Activated CD4-positive, alpha-beta memory T cell treated with anti-CD3 and anti-CD28 coated beads for 36 hours (primary cell): Measurements from ENCODE around the gene SEPTIN7. TPM values are rescaled to one million over a fixed set of nuclear protein-coding genes. Genes with fewer than 3 reads are reported as not detected.
"Not testable (repeated sequence)": the region's sequence is repeated elsewhere in the genome, so short reads cannot be mapped to it uniquely, and the experiment has no call there.

ENCODE experiments used
- CTCF ChIA-PET: fragments of 350-600 bp; sonication (Branson Sonifier 250); formaldehyde crosslinking; loops from one replicate; lab custom pipeline; 2021; ENCODE audit warnings: antibody characterized with exemption, inconsistent platforms; lab: Charles Lee
- POLR2A ChIA-PET: fragments of 350-600 bp; sonication (Branson Sonifier 250); formaldehyde crosslinking; loops from one replicate; lab custom pipeline; 2021; ENCODE audit warnings: antibody characterized with exemption; lab: Charles Lee
- DNase-seq: peaks from one replicate; pipeline ENCODE4 v3.0.0-alpha.2; 2020
- H3K27ac Mint-ChIP-seq: one replicate; pipeline ENCODE4 v1.8.0; 2021; ENCODE audit warnings: mixed read lengths
- H3K27me3 Mint-ChIP-seq: one replicate; pipeline ENCODE4 v1.8.0; 2021; ENCODE audit warnings: mixed read lengths
- H3K36me3 Mint-ChIP-seq: one replicate; pipeline ENCODE4 v1.8.0; 2021; ENCODE audit warnings: mixed read lengths
- H3K4me1 Mint-ChIP-seq: one replicate; pipeline ENCODE4 v1.8.0; 2021; ENCODE audit warnings: low read depth, mixed read lengths
- H3K4me3 Mint-ChIP-seq: one replicate; pipeline ENCODE4 v1.8.0; 2021; ENCODE audit warnings: mild to moderate bottlenecking, mixed read lengths
- H3K9me3 Mint-ChIP-seq: one replicate; pipeline ENCODE4 v1.8.0; 2021; ENCODE audit warnings: mixed read lengths
- intact Hi-C: fragments of 100-400 bp; cut with micrococcal nuclease; formaldehyde crosslinking; loops from one replicate; pipeline ENCODE4 v1.15.1; 2023
- total RNA-seq, 2 experiments: library from RNA; stranded (reverse); gene quantifications; one replicate each; pipeline ENCODE4 v1.2.3, GENCODE V29; 2021

Gene SEPTIN7
- total RNA-seq: 100 to 1,000 TPM; 227 to 232 TPM

DNA sequence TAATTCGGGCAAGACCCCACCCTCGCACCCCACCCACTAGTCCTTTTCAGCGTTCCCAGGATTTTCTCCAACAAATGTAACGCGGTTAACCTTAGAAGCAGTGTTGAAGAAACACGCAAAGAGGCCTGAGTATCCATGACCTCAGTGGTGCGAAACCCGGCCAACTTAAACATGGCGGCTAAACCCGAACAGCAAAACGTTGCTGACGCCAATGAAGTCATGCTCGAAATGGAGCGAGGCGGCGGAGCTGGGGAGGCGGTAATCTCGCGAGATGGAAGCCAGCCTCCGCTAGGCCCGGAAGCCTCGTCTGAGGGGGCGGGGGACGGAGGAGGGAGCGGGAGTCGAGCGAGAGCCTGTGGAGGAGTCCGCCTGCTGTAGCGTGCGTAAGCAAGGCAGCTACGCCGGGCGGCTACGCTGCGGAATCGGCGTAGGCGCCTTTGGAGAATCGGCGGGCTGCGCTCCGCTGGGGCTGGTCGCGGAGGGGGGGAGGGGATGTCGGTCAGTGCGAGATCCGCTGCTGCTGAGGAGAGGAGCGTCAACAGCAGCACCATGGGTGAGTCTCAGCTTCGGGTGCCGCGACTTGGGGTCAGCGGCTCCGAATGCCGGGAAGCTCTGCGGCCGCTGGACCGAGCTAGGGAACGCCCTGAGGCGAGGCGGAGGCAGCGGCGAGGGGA lies at the start of gene SEPTIN7:
Gene SEPTIN7, plus strand, starts transcription at position 340 of the 674 bp plus-strand sequence. Its CDS starts 153 bp downstream, at position 493.
- Mint-ChIP-seq H3K27ac (peak within 1 kb of the TSS; percentile 98), H3K27me3 (no peaks in the 10 kb centered on the region), H3K4me1 (peaks cover 40% of the 10 kb centered on the region), H3K9me3 (no peaks in the 10 kb centered on the region), H3K4me3 (peak within 1 kb of the TSS; percentile 97), H3K36me3 (peaks cover 5% of the 10 kb centered on the region)
- peak; percentile 99 for DNase-seq
- ChIA-PET CTCF (interaction anchor here (0.7 to 4.4 kb wide), 9 partner anchors 9 to 106 kb away, joined by 3 to 46 read pairs (median 3); partner anchors contain the start of gene HERPUD2), POLR2A (interaction anchor here (0.6 to 5.6 kb wide), 17 partner anchors 9 to 129 kb away, joined by 3 to 70 read pairs (median 6); partner anchors contain the start of gene HERPUD2)
- intact Hi-C loops: loop anchor here (1.0 to 10.0 kb wide), 11 partner anchors 36 to 1544 kb away; partner anchors contain the start of genes ANLN, DPY19L1, EEPD1 and HERPUD2

DNA sequence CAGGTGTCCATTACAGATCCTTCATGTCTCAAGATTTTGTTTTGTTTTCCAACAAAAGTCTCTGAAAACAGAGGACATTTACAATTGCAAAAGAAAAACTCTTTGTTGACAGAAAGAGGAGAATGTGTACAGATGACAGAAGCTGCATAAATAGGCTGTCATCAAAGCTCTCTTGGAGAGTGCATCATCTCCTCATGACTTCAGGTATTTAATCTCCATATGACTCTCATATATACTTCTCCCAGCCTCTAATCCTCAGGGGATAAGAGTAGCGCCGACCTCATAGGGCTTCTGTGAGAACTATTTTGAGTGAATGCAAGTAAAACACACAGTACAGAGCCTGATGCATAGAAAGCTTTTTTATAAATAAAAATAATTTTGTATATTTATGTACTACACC lies 48.1 kb upstream of the SEPTIN7 start:
- no peaks in the 10 kb centered on the region for H3K9me3 Mint-ChIP-seq
- CTCF ChIA-PET: no interaction called here
- DNase-seq: no peak
- H3K36me3 Mint-ChIP-seq: no peaks in the 10 kb centered on the region
- intact Hi-C loops: no loop called here
- POLR2A ChIA-PET: interaction anchor here (0.7 kb wide), 1 partner anchor 40 kb away, joined by 3 read pairs; no protein-coding TSS in a partner anchor
- H3K4me1 Mint-ChIP-seq: no peaks in the 10 kb centered on the region
- no peak overlapping the region for H3K27ac Mint-ChIP-seq
- no peaks in the 10 kb centered on the region for H3K27me3 Mint-ChIP-seq
- H3K4me3 Mint-ChIP-seq: no peak overlapping the region

DNA sequence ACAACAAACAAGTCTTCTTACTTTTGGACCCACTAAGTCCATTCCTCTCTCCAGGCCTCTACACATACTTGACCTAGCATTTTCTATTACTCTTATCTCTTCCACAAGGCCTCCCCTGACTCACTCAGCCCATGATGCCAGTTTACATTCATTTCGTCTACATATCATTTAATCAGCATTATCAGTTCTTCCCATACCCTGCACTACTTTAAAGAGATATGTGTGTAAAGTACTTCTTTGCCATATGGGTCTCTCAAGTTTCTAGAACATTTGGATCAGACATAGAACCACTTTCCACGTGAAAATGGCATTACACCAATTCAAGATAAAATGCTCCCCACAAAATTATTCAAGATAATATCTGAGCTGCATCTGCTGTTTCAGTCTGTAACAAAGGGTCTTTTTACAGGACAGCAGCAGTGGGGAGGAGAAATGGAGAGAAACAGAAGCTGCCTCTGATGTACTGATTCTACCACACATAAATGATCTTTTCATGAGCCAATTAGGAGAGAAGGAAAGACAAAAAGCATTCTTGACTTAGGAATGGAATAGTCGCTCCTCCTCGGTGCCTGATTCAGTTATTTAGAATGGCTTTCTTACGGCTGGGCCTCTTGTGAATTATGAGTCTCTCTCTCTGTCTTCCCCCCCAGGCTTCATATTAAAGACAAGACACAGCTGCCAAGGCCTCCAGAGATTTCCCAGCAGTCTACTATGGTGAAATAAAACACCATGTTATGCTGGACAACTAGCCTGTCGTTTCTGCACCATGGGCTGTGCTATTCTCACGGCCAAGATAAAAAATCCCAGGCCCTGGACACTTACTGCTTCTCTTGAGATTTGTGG lies 46.9 kb upstream of the SEPTIN7 start:
- CTCF ChIA-PET: no interaction called here
- Mint-ChIP-seq H3K4me1 (peaks cover 2% of the 10 kb centered on the region), H3K4me3 (no peak overlapping the region), H3K36me3 (no peaks in the 10 kb centered on the region), H3K27ac (no peak overlapping the region), H3K27me3 (no peaks in the 10 kb centered on the region), H3K9me3 (no peaks in the 10 kb centered on the region)
- no peak for DNase-seq
- POLR2A ChIA-PET: no interaction called here
- intact Hi-C loops: no loop called here

DNA sequence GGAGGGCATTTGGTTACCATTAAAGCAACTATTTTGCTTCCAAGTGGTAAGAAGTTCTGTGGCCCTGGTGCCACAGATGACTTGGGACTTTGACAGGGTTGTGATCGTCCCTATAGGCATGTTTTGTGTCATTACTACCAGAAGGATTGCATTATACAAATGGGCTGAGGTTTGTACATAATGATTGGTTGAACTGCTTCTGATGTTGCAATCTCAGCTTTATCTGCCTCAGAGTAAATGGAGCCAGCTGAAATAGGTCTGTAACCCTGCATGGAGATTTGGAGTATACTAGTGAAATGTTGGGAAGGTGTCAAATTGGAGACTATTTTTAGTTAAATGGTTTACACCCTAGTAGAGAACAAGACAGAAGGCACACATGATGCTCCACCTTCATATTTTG lies 46.1 kb upstream of the SEPTIN7 start:
- DNase-seq: no peak
- Mint-ChIP-seq H3K36me3 (no peaks in the 10 kb centered on the region), H3K4me3 (no peak overlapping the region), H3K9me3 (no peaks in the 10 kb centered on the region), H3K4me1 (peaks cover 2% of the 10 kb centered on the region), H3K27ac (no peak overlapping the region), H3K27me3 (no peaks in the 10 kb centered on the region)
- ChIA-PET POLR2A (no interaction called here), CTCF (no interaction called here)
- intact Hi-C loops: no loop called here

DNA sequence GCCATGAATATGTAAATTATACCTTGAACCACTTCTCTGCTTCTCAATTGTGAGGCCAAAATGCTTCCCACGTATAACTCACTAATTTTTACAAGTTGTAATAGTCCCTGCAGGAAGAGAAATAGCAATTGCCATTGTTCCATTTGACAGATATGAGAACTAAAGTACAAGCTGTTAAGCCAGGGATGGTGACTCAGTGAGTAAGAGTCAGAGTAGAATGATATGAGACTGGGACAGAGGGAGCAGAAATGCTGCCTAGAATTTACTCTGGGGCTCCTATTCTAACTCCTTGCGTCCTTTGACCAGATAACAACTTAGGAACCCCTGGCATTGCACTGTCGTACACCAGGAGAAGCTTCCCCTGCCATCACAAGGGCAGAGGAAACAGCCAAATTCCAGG lies 45.1 kb upstream of the SEPTIN7 start:
- intact Hi-C loops: no loop called here
- DNase-seq: no peak
- no peaks in the 10 kb centered on the region for H3K27me3 Mint-ChIP-seq
- H3K36me3 Mint-ChIP-seq: no peaks in the 10 kb centered on the region
- H3K4me1 Mint-ChIP-seq: peaks cover 2% of the 10 kb centered on the region
- no peak overlapping the region for H3K4me3 Mint-ChIP-seq
- H3K27ac Mint-ChIP-seq: no peak overlapping the region
- H3K9me3 Mint-ChIP-seq: no peaks in the 10 kb centered on the region
- ChIA-PET POLR2A (interaction anchor here (0.6 kb wide), 1 partner anchor 72 kb away, joined by 4 read pairs; no protein-coding TSS in a partner anchor), CTCF (no interaction called here)

DNA sequence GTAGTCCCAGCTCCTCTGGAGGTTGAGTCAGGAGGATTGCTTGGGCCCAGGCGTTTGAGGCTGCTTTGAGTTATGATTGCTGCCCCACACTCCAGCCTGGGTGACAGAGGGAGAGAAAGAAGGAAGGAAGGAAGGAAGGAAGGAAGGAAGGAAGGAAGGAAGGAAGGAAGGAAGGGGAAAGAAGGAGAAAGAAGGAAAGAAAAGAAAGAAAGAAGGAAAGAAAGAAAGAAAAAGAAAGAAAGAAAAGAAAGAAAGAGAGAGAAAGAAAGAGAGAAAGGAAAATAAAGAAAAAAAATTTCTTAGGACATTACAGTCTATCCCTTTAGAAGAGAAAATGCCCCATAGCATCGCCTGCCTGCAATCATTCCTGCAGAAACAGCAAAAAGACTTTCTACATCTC lies 44.4 kb upstream of the SEPTIN7 start:
- H3K9me3 Mint-ChIP-seq, H3K27me3 Mint-ChIP-seq, H3K36me3 Mint-ChIP-seq, DNase-seq, POLR2A ChIA-PET, H3K4me3 Mint-ChIP-seq, H3K4me1 Mint-ChIP-seq, H3K27ac Mint-ChIP-seq, CTCF ChIA-PET, intact Hi-C loops: not testable (repeated sequence)

DNA sequence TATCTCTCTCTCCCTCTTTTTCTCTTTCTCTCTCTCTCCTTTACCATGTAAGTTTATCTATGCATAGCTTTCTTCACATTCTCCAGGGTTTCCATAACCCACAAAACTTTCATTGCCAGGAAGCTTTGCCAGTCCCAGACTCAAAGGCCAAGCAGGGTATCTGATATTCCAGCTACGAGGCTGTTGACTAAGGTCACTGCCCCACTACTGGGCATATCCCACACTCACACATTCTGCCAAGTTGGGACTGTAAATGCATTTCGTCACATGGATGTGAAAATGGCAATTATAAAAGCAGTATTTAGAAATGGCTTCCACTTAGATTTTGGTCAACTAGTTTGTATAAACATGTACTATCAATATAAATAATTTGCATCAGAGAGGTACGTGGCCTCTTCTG lies 43.3 kb upstream of the SEPTIN7 start:
- DNase-seq: no peak
- Mint-ChIP-seq H3K4me1 (peaks cover 2% of the 10 kb centered on the region), H3K9me3 (no peaks in the 10 kb centered on the region), H3K27me3 (no peaks in the 10 kb centered on the region), H3K27ac (no peak overlapping the region), H3K36me3 (no peaks in the 10 kb centered on the region), H3K4me3 (no peak overlapping the region)
- intact Hi-C loops: no loop called here
- POLR2A ChIA-PET: no interaction called here
- CTCF ChIA-PET: no interaction called here

DNA sequence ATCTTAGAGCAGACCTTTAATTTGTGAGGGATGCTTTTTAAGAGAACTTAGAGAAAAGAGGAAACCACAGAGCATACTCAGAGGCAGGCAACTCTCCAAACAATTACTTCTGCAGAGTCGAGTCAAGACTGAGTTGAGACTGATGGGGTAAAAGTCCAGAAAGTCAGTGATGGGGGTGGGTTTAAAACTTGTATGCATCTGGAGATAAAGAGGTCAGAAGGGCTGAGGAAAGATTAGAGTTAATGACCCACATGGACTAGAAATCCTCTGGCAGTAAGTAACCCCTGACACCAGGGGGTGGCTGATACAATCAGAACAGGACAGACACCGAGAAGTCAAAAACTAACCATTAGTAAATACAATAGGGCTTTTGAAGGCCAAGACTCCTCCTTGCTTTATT lies 42.4 kb upstream of the SEPTIN7 start:
- H3K36me3 Mint-ChIP-seq: no peaks in the 10 kb centered on the region
- intact Hi-C loops: no loop called here
- H3K27ac Mint-ChIP-seq: no peak overlapping the region
- CTCF ChIA-PET: no interaction called here
- DNase-seq: no peak
- H3K27me3 Mint-ChIP-seq: no peaks in the 10 kb centered on the region
- no peak overlapping the region for H3K4me3 Mint-ChIP-seq
- H3K9me3 Mint-ChIP-seq: no peaks in the 10 kb centered on the region
- POLR2A ChIA-PET: no interaction called here
- peaks cover 2% of the 10 kb centered on the region for H3K4me1 Mint-ChIP-seq

DNA sequence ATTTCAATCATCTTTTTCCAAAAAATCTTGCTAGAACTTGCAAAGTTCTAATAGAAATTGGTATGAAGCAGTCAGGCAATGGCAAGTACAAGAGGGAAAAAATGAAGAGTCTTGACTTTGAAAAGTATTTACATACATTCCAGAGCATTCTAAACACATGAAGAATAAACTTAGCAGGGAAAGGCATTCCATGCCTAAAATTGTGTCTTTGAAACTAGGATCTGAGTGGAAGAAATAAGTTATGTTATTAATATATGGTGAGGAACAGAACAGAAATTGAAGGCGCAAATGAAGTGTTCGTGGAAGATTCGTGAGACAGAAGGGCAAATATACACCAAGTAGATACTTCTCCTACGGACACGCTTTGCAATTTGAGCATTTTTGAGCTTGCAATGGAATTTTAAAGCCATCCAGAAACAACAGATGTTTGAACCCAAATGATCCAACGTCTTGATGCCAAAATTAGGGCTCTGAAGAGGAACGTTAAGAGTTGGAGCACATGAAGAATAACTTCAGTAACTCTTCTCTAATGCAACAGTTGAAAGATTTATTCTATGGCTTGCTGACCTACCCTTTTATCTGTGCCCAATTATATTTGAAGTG lies 40.6 kb upstream of the SEPTIN7 start:
- CTCF ChIA-PET: no interaction called here
- H3K27ac Mint-ChIP-seq: no peak overlapping the region
- no peak overlapping the region for H3K4me3 Mint-ChIP-seq
- H3K36me3 Mint-ChIP-seq: no peaks in the 10 kb centered on the region
- intact Hi-C loops: no loop called here
- H3K9me3 Mint-ChIP-seq: no peaks in the 10 kb centered on the region
- H3K27me3 Mint-ChIP-seq: no peaks in the 10 kb centered on the region
- DNase-seq: no peak
- POLR2A ChIA-PET: no interaction called here
- H3K4me1 Mint-ChIP-seq: peaks cover 2% of the 10 kb centered on the region

DNA sequence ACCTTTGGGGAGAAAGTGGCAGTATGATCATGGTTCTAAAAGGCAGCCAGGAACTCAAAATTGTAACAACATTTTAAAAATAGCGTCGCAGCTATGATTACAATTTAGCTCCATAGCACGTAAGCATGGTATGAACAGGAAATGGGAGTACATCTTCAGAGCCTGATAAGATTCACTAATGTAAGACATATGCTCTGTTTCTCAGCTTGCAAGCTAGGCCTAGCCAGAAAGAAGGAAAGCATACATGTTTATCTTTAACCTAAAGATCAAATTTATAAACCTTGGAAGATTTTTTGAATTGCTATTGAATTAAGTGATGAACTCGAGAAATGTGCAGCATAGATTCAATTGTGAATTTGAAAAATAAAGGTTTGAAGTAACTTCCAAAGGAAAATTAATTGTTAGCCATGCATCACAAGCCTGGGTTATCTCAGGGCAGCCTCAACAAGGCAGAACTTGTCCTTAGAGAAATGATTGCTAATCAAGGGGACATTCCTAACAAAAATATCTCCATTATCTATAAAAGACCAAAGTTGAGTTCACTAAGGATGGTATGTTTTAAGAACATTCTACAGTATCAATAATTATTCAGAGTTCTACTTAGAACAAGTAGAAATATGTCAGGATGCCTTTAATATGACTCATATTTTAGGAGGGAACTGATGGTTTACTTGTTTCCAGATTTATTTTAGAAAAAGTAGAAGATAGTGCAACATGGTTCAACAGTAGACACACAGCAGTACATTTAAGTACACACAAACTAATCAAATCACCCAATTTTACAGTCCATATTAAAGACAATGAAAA lies 38.8 kb upstream of the SEPTIN7 start:
- Mint-ChIP-seq H3K9me3 (no peaks in the 10 kb centered on the region), H3K4me1 (peaks cover 2% of the 10 kb centered on the region), H3K4me3 (no peak overlapping the region), H3K27me3 (no peaks in the 10 kb centered on the region), H3K36me3 (no peaks in the 10 kb centered on the region), H3K27ac (no peak overlapping the region)
- intact Hi-C loops: no loop called here
- ChIA-PET POLR2A (no interaction called here), CTCF (no interaction called here)
- DNase-seq: no peak

DNA sequence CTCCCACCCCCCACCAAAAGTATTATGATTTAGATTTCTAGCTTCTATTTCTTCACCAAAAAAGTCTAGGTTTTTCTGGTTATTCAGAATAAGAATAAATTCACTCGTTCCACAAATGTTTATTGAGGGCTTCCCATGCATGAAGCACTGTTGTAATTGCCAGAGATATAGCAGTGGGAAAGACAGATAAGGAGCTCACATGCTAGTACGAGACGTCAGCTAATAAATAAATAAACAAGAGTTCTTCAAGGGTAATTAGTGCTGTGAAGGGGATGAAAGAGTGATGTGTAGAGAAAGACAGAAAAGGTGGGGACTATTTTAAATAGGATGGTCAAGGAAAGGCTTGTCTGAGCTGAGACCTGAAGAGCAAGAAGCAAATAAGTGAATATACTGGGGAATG lies 38.1 kb upstream of the SEPTIN7 start:
- no peak overlapping the region for H3K27ac Mint-ChIP-seq
- H3K36me3 Mint-ChIP-seq: no peaks in the 10 kb centered on the region
- POLR2A ChIA-PET: no interaction called here
- CTCF ChIA-PET: no interaction called here
- no peaks in the 10 kb centered on the region for H3K9me3 Mint-ChIP-seq
- H3K4me3 Mint-ChIP-seq: no peak overlapping the region
- H3K4me1 Mint-ChIP-seq: peaks cover 2% of the 10 kb centered on the region
- no peak for DNase-seq
- H3K27me3 Mint-ChIP-seq: no peaks in the 10 kb centered on the region
- intact Hi-C loops: no loop called here
